CD4-positive, alpha-beta T cell treated with Interleukin-17A for 4 hours (primary cell): ENCODE measurements around the gene SCUBE2.
A peak's percentile ranks its signal among the peaks of the same experiment; 100 is the strongest.
"Not testable (repeated sequence)": the region's sequence is repeated elsewhere in the genome, so short reads cannot be mapped to it uniquely, and the experiment has no call there.

ENCODE experiments used
- DNase-seq: peaks from one replicate; pipeline ENCODE4 v3.0.0-alpha.2; 2020; ENCODE audit warnings: mixed read lengths

The SCUBE2 gene

DNA sequence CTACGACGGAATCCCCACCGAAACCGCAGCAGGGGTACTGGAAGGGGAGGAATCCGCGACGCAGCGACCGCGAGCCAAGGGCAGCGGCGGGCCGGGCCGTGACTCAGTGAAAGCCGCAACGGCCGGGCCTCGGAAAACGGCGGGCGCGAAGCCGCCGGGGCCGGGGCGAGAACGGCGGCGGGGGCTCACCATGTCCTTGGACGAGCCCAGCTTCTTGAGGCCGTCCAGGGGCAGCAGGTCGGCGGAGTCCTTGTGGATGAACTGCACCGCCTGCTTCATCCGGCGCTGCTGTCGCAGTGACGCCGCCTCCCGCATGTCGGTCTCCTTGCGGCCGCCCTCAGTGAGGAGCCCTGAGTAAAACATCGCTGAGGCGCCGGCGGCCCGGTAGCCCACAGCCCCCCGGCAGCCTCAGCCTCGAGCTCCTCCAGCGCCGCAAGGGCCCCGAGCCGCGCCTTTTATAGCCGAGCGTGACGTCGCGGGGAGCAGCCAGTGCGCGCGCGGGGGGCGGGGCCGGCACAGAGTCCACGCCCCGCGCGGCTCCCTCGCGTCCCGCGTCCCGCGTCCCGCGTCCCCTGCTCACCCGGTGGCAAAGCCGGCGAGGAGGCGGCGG is 87.7 kb downstream of the SCUBE2 start, which contains the start of gene NRIP3:
NRIP3 (minus strand) TSS at position 429 of the 610 bp plus-strand sequence; CDS start at position 363, 66 bp downstream.
- peak; percentile 84 for DNase-seq

DNA sequence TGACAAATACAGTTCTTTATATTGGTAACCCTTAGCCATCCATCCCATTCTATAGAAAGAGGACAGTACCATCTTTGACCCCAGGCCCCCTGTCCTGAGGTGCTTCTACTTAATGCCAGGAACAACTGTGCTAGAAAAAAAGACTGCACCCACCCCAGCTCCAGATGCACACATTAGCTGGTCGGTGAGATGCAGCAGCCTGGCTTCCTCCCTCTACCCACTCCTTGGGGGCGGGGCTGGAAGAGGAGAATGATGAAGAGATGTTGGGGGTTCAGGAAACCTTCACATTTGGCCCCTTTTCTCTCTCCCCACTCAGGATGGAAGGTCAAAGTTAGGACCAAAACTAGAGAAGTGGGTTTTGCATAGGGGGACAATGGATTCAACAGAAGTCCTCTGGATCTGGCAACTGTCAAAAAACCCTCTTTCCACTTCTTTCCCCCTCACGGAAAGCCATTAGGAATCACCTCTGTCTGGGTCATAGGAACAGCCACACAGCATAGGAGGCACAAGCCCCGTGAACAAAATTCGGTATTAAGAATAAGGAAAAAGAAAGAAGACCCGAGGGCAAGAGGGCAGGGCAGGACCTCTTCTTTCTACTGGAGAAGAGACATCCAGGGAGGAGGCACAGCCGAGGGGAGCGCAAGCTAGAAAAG is 88.4 kb downstream of the SCUBE2 start:
- peak; percentile 26 for DNase-seq

DNA sequence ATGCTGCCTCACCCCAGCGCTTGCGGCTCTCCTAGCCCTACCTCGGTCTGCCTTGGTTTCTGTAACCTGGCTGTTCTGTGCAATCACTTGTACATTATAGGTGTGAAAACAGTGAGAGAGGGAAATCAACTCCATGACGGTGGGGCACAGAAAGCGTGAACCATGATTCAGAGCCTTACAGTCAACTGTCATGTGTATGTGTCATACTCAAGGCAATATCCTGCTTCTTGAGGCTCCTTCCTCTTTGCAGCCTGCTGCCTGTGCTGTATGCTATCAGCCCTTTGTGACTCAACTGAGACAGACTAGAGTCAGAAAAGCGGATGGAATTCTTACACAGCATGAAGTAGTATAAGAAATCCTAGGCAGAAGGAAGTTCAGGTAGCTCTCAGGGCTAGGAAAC is 89.7 kb downstream of the SCUBE2 start:
- peak; percentile 48 for DNase-seq

DNA sequence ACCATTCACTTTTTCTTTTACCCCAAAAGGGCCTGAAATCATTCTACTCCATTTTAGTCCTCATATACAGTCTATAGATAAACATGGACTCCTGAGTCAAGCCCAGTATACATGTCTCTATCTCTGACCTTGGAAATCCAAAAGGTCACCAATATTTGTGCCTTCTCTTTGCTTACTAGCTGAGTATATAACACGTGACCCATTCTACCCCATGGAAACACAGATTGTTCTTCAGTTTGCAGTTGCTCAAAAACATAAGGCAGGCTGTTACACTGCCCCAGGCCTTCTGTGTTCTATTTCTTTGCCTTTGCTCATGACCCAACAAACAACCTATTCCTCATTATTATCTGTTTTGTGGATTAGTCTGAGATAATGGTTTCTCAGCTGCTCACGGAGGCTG is 93.4 kb downstream of the SCUBE2 start:
- DNase-seq = no peak

DNA sequence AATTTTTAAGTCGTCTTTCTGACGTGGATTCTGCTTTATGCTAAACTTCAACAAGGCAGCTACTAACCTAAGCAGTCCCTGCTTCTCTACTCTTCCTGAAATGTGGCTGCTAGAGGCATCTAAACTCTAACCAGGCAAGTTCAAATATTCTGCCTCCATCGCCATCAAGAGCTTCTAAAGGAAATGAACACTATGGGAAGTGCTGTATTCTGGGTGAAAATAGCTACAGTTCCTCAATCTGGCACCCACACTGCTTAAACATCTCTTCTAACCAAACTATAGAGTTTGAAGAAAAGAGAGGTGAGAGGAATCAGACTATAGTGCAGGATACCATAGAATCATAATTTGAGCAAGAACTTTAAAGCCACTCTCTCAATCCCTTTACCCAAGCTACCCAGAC is 93.9 kb downstream of the SCUBE2 start:
- no peak for DNase-seq

DNA sequence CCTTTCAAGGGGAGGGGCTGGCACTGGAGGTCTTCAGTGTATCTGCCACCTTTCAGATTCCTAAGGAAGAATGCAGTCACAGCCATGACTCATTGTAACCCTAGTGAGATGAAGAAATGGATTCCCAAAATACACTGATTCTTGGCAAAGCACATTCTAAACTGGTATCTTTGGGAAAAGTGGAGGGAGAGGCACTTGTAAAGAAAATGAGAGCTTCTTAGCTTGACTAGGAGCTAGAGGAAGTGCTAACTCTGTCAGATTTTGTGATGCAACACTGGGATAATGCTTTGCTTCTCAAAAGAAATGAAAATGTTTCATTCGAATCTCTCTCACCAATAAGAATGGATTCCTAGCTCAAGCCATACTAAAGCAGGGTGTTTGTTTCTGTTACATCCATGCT is 101.9 kb downstream of the SCUBE2 start:
- DNase-seq = no peak

DNA sequence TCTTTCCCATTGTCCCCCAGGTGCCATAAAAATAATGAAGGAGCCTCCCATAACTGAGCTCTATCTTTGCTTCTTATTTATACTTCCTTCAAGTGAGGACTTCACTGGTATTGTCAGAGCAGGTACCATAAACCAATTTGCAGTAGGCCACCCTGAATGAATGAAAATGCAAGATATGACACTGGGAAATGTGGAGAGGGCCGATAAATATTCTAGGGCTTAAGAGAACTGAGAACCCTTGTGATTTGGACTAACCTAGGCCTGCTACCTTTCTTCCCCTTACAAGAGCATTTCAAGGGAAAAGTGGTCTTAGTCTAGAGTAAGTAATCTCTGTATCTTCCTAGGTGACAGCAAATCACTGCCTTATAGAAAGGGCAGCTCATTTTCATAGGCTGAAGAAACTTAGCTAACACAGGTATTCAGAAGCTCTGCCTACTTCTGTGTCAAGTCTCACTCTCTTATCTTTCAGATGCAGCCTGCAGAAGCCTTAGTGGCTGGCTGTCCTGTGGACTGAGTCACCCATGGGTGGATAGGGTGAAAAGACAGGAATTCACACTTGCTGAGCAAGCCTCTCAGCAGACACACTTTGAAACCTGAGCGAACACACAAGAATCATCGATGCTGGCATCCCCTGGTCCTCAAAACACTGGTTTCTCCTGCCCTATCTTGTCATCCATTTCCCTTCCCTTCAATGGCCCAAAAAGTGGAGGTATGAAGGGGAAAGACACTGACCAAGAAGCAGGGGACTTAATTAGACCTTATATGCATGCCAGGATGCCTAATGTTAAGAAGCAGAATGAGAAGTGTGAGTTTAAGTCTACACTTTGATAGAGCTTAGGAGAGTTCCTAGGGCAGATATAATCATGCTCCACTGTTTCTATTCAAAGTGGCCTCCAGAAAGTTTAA is 102.8 kb downstream of the SCUBE2 start:
- no peak for DNase-seq

DNA sequence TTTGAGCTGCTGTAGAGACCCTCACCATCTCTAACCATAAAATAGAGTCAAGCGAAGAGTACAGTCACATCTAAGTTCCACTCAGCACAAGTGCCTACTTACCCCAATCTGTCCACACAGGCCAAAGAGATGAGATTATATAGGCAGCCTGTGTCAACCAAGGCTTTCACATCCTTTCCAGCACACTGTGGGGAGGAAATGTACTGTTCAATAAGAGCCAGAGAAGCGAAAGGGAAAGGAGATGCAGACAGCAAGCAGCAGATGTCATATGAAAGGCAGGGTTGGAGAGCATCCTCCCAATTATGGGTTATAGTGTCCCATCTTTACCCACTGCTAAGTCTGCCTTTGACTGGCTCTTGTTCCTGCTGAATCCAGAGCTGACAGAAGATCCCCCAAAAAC is 104.0 kb downstream of the SCUBE2 start:
- no peak for DNase-seq

DNA sequence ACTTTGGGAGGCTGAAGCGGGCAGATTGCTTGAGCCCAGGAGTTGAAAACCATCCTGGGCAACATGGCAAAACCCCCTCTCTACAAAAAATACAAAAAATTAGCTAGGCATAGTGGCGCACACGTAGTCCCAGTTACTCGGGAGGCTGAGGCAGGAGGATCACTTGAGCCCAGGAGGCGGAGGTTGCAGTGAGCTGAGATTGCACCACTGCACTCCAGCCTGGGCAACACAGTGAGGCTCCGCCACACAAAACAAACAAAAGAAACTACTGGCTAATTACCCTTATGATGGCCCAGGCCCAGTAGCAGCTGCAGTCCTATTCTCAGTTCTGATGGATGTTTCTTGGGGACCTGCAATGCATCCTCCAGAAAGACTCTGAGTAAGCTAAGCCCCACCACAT is 104.6 kb downstream of the SCUBE2 start:
- not testable (repeated sequence) for DNase-seq

DNA sequence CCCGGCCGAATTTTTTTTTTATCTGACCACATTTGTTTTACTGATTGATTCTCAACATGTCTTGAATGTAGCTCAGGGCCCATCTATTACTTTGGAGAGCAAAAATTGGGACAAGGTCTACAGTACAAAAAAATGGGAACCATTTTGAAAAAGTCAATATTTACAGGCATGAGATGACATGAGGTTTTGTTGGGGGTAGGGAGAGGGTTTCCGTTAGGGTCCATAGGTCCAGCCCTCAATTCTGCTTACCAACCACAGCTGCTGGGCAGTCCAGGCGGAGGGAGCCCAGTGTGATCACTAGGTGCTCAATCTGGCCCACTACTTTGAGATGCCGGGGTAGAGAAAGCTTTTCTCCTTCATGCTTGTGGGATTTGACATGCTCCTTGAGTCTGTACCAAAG is 105.9 kb downstream of the SCUBE2 start:
- no peak for DNase-seq

DNA sequence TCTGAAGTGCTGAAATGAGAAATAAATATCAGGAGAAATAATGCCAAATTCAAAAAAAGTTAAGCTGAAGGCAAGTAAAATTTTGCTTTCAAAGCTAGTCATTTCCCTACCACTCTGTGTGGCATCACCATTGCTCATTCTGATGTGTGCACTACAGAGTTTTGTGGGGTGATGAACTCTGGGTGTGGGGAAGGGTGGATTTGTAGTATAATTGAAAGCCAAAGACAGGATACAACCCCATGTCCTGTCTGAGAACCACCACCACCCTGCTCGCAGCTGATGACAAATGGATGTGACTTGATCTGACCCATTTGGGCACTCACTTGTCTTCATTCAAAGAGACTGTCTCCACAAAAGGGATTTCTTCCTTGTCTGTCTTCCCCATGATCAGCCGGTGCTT is 107.8 kb downstream of the SCUBE2 start:
- no peak for DNase-seq

DNA sequence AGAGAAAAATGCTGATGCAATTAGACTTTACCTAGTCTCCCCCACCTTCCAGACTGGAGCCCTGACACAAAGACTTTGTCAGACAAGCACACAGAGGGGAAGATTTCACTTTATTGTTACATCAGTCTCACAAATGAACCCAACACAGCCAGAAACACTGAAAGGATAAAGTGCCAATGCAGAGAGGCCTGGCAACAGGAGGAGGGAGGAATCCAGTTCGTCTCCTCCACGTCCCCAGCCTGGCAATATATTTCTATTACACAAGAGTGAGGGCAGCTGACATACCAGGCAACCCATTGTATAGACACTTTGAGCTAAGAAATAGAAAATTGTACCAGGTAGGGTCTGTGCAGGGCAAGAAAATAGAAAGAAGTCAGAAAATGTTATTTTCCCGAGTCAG is 110.9 kb downstream of the SCUBE2 start:
- DNase-seq = no peak

DNA sequence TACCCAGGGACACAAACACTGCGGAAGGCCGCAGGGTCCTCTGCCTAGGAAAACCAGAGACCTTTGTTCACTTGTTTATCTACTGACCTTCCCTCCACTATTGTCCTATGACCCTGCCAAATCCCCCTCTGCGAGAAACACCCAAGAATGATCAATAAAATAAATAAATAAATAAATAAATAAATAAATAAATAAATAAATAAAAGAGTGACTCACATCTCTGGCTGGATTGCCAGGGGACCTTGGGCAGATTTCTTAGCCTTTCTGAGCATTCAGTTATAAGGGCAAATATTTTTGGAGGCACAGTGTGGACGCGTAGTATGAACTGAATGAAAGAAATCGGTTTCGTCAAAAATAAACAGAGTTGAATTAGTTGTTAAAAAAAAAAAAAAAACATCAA is 112.0 kb downstream of the SCUBE2 start:
- not testable (repeated sequence) for DNase-seq

DNA sequence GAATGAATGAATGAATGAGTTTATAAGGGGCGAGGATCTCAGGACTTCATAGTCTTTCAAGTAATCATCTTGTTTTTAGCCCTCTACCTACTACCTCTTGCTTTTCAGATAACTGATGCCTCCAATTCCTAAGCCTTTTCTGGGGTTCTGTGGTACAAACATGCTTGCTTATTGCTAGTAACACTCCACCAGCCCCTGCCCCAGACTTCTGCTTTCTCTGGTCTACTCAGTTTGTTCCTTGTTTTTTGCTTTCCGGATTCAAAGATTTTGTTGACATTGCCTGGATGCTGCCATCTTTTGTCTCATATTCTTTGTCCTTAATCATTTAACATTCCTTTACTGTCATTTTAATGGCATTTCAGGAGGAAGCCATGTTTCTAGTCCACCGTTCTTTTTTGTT is 118.3 kb downstream of the SCUBE2 start:
- DNase-seq = no peak

DNA sequence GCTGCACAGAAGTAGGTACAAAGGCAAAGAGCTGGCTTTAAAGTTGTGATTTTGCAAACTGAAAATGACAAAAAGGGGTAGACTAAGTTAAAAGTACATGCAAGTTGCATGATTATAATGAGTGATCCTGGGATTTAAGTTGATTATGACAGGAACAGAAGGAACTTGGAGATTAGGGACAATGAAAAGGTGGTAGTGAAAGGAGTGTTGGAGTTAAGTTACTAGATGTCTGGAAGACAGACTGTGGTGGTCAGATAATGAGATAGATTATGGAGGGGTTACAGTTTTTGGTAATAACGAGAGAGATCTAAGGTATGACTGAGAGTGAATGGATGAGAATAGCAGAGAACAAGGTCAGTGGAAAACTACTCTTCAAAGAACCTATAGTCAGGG is 119.5 kb downstream of the SCUBE2 start:
- no peak for DNase-seq

DNA sequence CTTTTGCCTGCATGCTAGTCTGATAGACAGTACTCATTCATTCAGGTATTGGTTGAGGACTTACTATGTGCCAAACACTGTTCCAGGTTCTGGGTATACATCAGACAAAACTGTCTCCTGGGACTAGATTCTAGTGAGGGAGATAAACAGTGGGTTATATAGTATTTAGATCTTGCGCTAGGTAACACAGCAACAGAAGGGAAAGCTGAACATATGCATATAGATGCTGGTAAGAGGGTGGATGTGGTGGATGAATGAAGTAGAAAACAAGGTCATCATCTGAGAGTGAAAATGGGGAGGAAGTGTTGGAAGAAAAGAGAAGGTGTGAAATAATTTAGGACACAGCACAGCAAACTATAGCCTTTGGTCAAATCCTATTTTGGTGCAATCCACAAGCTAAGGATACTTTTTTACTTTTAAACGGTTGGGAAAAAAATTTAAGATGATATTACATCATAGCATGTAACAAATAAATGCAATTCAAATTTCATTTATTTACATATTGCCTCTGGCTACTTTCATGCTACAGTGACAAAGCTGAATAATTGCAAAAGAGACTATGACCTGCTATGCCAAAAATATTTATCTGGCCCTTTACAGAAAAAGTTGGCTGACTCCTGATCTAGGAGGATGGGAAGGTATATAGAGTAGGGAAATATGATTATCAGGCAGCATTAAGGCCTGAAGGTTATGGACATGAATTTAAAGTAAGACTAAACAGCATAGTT is 120.0 kb downstream of the SCUBE2 start:
- DNase-seq = no peak
